IPS-20b (cell line): ENCODE measurements around the gene C2CD3.

Experiments
- H3K27ac ChIP-seq: one replicate; pipeline ENCODE4 v1.5.1; 2013; ENCODE audit warnings: low read length
- H3K27me3 ChIP-seq: 2 replicates; pipeline ENCODE4 v1.6.1; 2013; ENCODE audit warnings: mild to moderate bottlenecking, low read length, inconsistent platforms; ENCODE audit not compliant: insufficient read depth
- H3K36me3 ChIP-seq: 2 replicates; pipeline ENCODE4 v1.6.1; 2013; ENCODE audit warnings: low read depth, mild to moderate bottlenecking, inconsistent platforms, low read length, moderate library complexity; ENCODE audit not compliant: insufficient read depth
- H3K4me1 ChIP-seq: 2 replicates; pipeline ENCODE4 v1.6.1; 2013; ENCODE audit warnings: mild to moderate bottlenecking, control low read depth, inconsistent platforms, low read length, moderate library complexity; ENCODE audit not compliant: insufficient read depth
- H3K4me3 ChIP-seq: 2 replicates; pipeline ENCODE4 v1.5.1; 2013; ENCODE audit warnings: mild to moderate bottlenecking, low read length, inconsistent platforms
- H3K9ac ChIP-seq: 2 replicates; pipeline ENCODE4 v1.6.1; 2013; ENCODE audit warnings: low read depth, mild to moderate bottlenecking, inconsistent platforms, low read length, moderate library complexity
- H3K9me3 ChIP-seq: 2 replicates; pipeline ENCODE4 v1.6.1; 2013; ENCODE audit warnings: mild to moderate bottlenecking, low read depth, low read length, inconsistent platforms; ENCODE audit not compliant: insufficient read depth

The C2CD3 gene

GRCh38 chr11:74170694-74171629 is at the start of gene C2CD3, which contains the start of gene PPME1:
Gene C2CD3, minus strand, starts transcription at chr11:74171002. Its CDS starts 210 bp downstream, at chr11:74170792.
Gene PPME1, plus strand, starts transcription at chr11:74171289. Its CDS starts 133 bp downstream, at chr11:74171422.
- peaks cover 11% of the 10 kb centered on the region; the same call in 1 of the 2 replicates for H3K4me1 ChIP-seq
- peaks cover 24% of the 10 kb centered on the region; the same call in 1 of the 2 replicates for H3K36me3 ChIP-seq
- H3K27me3 ChIP-seq = no peaks in the 10 kb centered on the region
- peak within 1 kb of the TSS; percentile 90 for H3K4me3 ChIP-seq
- H3K27ac ChIP-seq = peak within 1 kb of the TSS; percentile 58
- no peaks in the 10 kb centered on the region for H3K9me3 ChIP-seq
- H3K9ac ChIP-seq = peak within 1 kb of the TSS; percentile 89

GRCh38 chr11:74220376-74220775 is 49.6 kb upstream of the C2CD3 start:
- Histone ChIP-seq H3K27me3 (no peaks in the 10 kb centered on the region), H3K4me1 (no peaks in the 10 kb centered on the region), H3K36me3 (no peaks in the 10 kb centered on the region), H3K4me3 (no peak overlapping the region), H3K9ac (no peak overlapping the region), H3K27ac (no peak overlapping the region), H3K9me3 (no peaks in the 10 kb centered on the region)

GRCh38 chr11:74212533-74212932 is 41.7 kb upstream of the C2CD3 start:
- H3K36me3 ChIP-seq = peaks cover 20% of the 10 kb centered on the region
- no peak overlapping the region for H3K9ac ChIP-seq
- no peak overlapping the region for H3K4me3 ChIP-seq
- H3K27me3 ChIP-seq = no peaks in the 10 kb centered on the region
- H3K27ac ChIP-seq = no peak overlapping the region
- H3K4me1 ChIP-seq = no peaks in the 10 kb centered on the region; the same call in 1 of the 2 replicates
- no peaks in the 10 kb centered on the region for H3K9me3 ChIP-seq

- Histone ChIP-seq H3K9ac (no peak overlapping the region), H3K36me3 (peaks cover 35% of the 10 kb centered on the region), H3K9me3 (no peaks in the 10 kb centered on the region), H3K4me1 (no peaks in the 10 kb centered on the region; the same call in 1 of the 2 replicates), H3K27me3 (no peaks in the 10 kb centered on the region), H3K27ac (no peak overlapping the region), H3K4me3 (no peak overlapping the region)
These were observed 37.7 kb upstream of the C2CD3 start for GRCh38 chr11:74208507-74208906.

- H3K36me3 ChIP-seq = peaks cover 35% of the 10 kb centered on the region
These were observed 35.9 kb upstream of the C2CD3 start for GRCh38 chr11:74206746-74207145.

GRCh38 chr11:74205181-74205580 is 34.4 kb upstream of the C2CD3 start:
- Histone ChIP-seq H3K4me3 (no peak overlapping the region), H3K27ac (no peak overlapping the region), H3K9me3 (no peaks in the 10 kb centered on the region), H3K27me3 (no peaks in the 10 kb centered on the region), H3K9ac (no peak overlapping the region), H3K36me3 (peaks cover 29% of the 10 kb centered on the region), H3K4me1 (no peaks in the 10 kb centered on the region; the same call in 1 of the 2 replicates)

More at GRCh38 chr11:74206746-74207145, 35.9 kb upstream of the C2CD3 start:
- Histone ChIP-seq H3K27ac (no peak overlapping the region), H3K4me3 (no peak overlapping the region), H3K27me3 (no peaks in the 10 kb centered on the region), H3K9ac (no peak overlapping the region), H3K4me1 (no peaks in the 10 kb centered on the region; the same call in 1 of the 2 replicates), H3K9me3 (no peaks in the 10 kb centered on the region)

GRCh38 chr11:74204701-74205100 is 33.9 kb upstream of the C2CD3 start:
- Histone ChIP-seq H3K9me3 (no peaks in the 10 kb centered on the region), H3K9ac (no peak overlapping the region), H3K27ac (no peak overlapping the region), H3K4me3 (no peak overlapping the region), H3K4me1 (no peaks in the 10 kb centered on the region), H3K27me3 (no peaks in the 10 kb centered on the region), H3K36me3 (peaks cover 25% of the 10 kb centered on the region)

GRCh38 chr11:74203966-74204365 is 33.2 kb upstream of the C2CD3 start:
- H3K4me1 ChIP-seq = no peaks in the 10 kb centered on the region
- no peaks in the 10 kb centered on the region for H3K9me3 ChIP-seq
- no peaks in the 10 kb centered on the region for H3K27me3 ChIP-seq
- H3K9ac ChIP-seq = no peak overlapping the region
- H3K27ac ChIP-seq = no peak overlapping the region
- no peak overlapping the region for H3K4me3 ChIP-seq
- peaks cover 18% of the 10 kb centered on the region for H3K36me3 ChIP-seq

GRCh38 chr11:74196781-74197486 is 26.1 kb upstream of the C2CD3 start:
- Histone ChIP-seq H3K9ac (no peak overlapping the region), H3K27ac (no peak overlapping the region), H3K4me1 (no peaks in the 10 kb centered on the region), H3K36me3 (no peaks in the 10 kb centered on the region), H3K4me3 (no peak overlapping the region), H3K9me3 (0 out of 2 replicates have a peak, but pooled peaks cover 3% of the 10 kb centered on the region), H3K27me3 (no peaks in the 10 kb centered on the region)

- 0 out of 2 replicates have a peak, but pooled peaks cover 3% of the 10 kb centered on the region for H3K9me3 ChIP-seq
- H3K27me3 ChIP-seq = no peaks in the 10 kb centered on the region
- H3K27ac ChIP-seq = no peak overlapping the region
- H3K4me3 ChIP-seq = no peak overlapping the region
- peaks cover 4% of the 10 kb centered on the region; the same call in 1 of the 2 replicates for H3K4me1 ChIP-seq
- no peak overlapping the region for H3K9ac ChIP-seq
- peaks cover 1% of the 10 kb centered on the region; the same call in 1 of the 2 replicates for H3K36me3 ChIP-seq
These were observed 25.0 kb upstream of the C2CD3 start for GRCh38 chr11:74195828-74196227.

- Histone ChIP-seq H3K36me3 (peaks cover 2% of the 10 kb centered on the region; the same call in 1 of the 2 replicates), H3K9ac (no peak overlapping the region), H3K4me1 (no peaks in the 10 kb centered on the region), H3K27me3 (no peaks in the 10 kb centered on the region), H3K9me3 (no peaks in the 10 kb centered on the region), H3K27ac (no peak overlapping the region), H3K4me3 (no peak overlapping the region)
These were observed 14.9 kb upstream of the C2CD3 start for GRCh38 chr11:74185695-74186094.
